ENCODE results near the gene USF1. TPM values are rescaled to one million over a fixed set of nuclear protein-coding genes. Genes with fewer than 3 reads are reported as not detected.
"Not testable (repeated sequence)": the region's sequence is repeated elsewhere in the genome, so short reads cannot be mapped to it uniquely, and the experiment has no call there.

Gene USF1
- total RNA-seq, 5 donors from 2014 or later (not counting 1 experiment from before 2014, with no cell fraction given): 65.4 to 96.1 (median 92.2) TPM

GRCh38 chr1:161017181-161017580, 28.6 kb downstream of the USF1 start:
- peaks cover 23 to 42% of the 10 kb centered on the region in 2 experiments for H3K4me1 ChIP-seq (ENCODE audit: control insufficient read depth in 1 of 2, extremely low read depth in 1 of 2, insufficient read depth in 2 of 2, low read length in 2 of 2)
- H3K27ac ChIP-seq (ENCODE audit: low read length); ATAC-seq (replicated peaks in 1 of 4); H3K9me3 ChIP-seq; H3K4me3 ChIP-seq (ENCODE audit: control insufficient read depth in 1 of 2, extremely low read depth in 1 of 2, low read length in 1 of 2); POLR2A ChIA-PET; H3K36me3 ChIP-seq (ENCODE audit: control insufficient read depth in 2 of 2, extremely low read depth in 1 of 2, insufficient read depth in 1 of 2, low read length in 1 of 2); H3K9me3 Mint-ChIP-seq; DNase-seq; H3K27me3 ChIP-seq (replicated peaks in 1 of 2; ENCODE audit: control insufficient read depth in 2 of 2, extremely low read depth in 1 of 2, insufficient read depth in 2 of 2, low read length in 1 of 2); H3K36me3 Mint-ChIP-seq; H3K4me3 Mint-ChIP-seq; CTCF ChIA-PET; H3K27me3 Mint-ChIP-seq: not testable (repeated sequence)
- 93% methylated on average over 3 of the region's 7 CpGs for WGBS (ENCODE audit: insufficient coverage)
- peaks cover 44 to 60% (median 57%) of the 10 kb centered on the region in 3 donors for H3K4me1 Mint-ChIP-seq
- peak overlapping the region; percentile 53 to 77 for H3K27ac Mint-ChIP-seq

DNA sequence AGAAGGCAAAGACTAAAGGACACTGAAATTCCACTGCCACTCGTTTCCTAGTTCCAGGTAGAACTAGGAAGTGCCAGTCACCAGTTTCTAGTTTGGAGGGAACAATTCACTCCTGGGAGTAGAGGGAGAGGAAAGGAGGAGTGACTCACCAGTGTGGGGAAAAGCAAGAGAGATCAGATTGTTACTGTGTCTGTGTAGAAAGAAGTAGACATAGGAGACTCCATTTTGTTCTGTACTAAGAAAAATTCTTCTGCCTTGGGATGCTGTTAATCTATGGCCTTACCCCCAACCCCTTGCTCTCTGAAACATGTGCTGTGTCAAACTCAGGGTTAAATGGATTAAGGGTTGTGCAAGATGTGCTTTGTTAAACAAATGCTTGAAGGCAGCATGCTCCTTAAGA, 29.1 kb downstream of the USF1 start:
- peaks cover 28 to 44% of the 10 kb centered on the region in 2 experiments for H3K4me1 ChIP-seq (ENCODE audit: control insufficient read depth in 1 of 2, extremely low read depth in 1 of 2, insufficient read depth in 2 of 2, low read length in 2 of 2)
- CTCF ChIA-PET; H3K4me3 ChIP-seq (ENCODE audit: control insufficient read depth in 1 of 2, extremely low read depth in 1 of 2, low read length in 1 of 2); H3K4me3 Mint-ChIP-seq; H3K36me3 ChIP-seq (ENCODE audit: control insufficient read depth in 2 of 2, extremely low read depth in 1 of 2, insufficient read depth in 1 of 2, low read length in 1 of 2); ATAC-seq (replicated peaks in 1 of 4); H3K27me3 Mint-ChIP-seq; H3K27ac ChIP-seq (ENCODE audit: low read length); H3K9me3 Mint-ChIP-seq; DNase-seq; H3K36me3 Mint-ChIP-seq; H3K9me3 ChIP-seq; POLR2A ChIA-PET; H3K27me3 ChIP-seq (replicated peaks in 1 of 2; ENCODE audit: control insufficient read depth in 2 of 2, extremely low read depth in 1 of 2, insufficient read depth in 2 of 2, low read length in 1 of 2): not testable (repeated sequence)
- WGBS (ENCODE audit: insufficient coverage): no CpG with 5 or more reads among the region's 1 CpG
- Mint-ChIP-seq H3K27ac (peak overlapping the region; percentile 33 to 88), H3K4me1 (peaks cover 48 to 59% (median 59%) of the 10 kb centered on the region in 3 donors)

GRCh38 chr1:161013488-161014230, 32.1 kb downstream of the USF1 start:
- ATAC-seq (replicated peaks in 1 of 4): peak; percentile 81 to 92 (median 86)
- H3K27ac ChIP-seq (ENCODE audit: low read length): peak overlapping the region; percentile 89
- Mint-ChIP-seq H3K4me1 (peaks cover 21 to 44% (median 41%) of the 10 kb centered on the region in 3 donors), H3K9me3 (no peaks in the 10 kb centered on the region), H3K27ac (peak overlapping the region; percentile 97 to 99), H3K36me3 (no peaks in the 10 kb centered on the region), H3K4me3 (peak overlapping the region; percentile 71 to 78 (median 78)), H3K27me3 (no peaks in the 10 kb centered on the region)
- peak; percentile 41 to 76 (median 58) for DNase-seq
- WGBS (ENCODE audit: insufficient coverage): 3% methylated on average over 14 of the region's 15 CpGs
- H3K9me3 ChIP-seq: no peaks in the 10 kb centered on the region
- H3K27me3 ChIP-seq (replicated peaks in 1 of 2; ENCODE audit: control insufficient read depth in 2 of 2, extremely low read depth in 1 of 2, insufficient read depth in 2 of 2, low read length in 1 of 2): no peaks in the 10 kb centered on the region
- no peaks in the 10 kb centered on the region for H3K36me3 ChIP-seq (ENCODE audit: control insufficient read depth in 2 of 2, extremely low read depth in 1 of 2, insufficient read depth in 1 of 2, low read length in 1 of 2)
- POLR2A ChIA-PET: interaction anchor here in 1 of 2 donors (0.6 kb wide), 1 partner anchor 54 kb away, joined by 3 read pairs; no protein-coding TSS in a partner anchor
- CTCF ChIA-PET: interaction anchor here in 1 of 2 donors (0.8 to 1.4 kb wide), 3 partner anchors 7 to 16 kb away, joined by 3 to 5 read pairs (median 3); partner anchors contain the start of gene F11R
- peaks cover 20 to 27% of the 10 kb centered on the region in 2 experiments for H3K4me1 ChIP-seq (ENCODE audit: control insufficient read depth in 1 of 2, extremely low read depth in 1 of 2, insufficient read depth in 2 of 2, low read length in 2 of 2)
- peak overlapping the region; percentile 25 to 35 for H3K4me3 ChIP-seq (ENCODE audit: control insufficient read depth in 1 of 2, extremely low read depth in 1 of 2, low read length in 1 of 2)

DNA sequence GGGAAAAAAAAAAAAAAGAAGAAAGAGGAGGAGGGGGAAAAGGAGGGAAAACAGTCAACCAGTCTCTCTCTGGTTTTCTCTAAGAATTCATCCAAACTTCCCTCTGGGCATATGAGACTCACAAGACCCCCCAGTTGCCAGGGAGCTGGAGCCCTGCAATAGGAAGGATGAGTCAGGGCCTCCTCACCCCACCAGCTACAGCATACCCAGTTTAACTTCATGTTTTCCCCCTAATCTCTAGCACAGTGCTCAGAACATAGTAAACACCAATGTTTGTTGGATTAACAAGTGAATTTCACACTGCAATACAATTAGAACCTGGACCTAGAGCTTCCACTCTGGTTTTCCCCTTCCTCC, 32.7 kb downstream of the USF1 start:
- ATAC-seq (replicated peaks in 1 of 4): peak; percentile 2 to 36 (median 21)
- CTCF ChIA-PET: interaction anchor here (0.6 to 1.4 kb wide), 4 partner anchors 8 to 16 kb away, joined by 3 to 5 read pairs (median 4); partner anchors contain the start of gene F11R (in 1 of the 2)
- Mint-ChIP-seq H3K36me3 (no peaks in the 10 kb centered on the region), H3K4me1 (peaks cover 21 to 40% (median 37%) of the 10 kb centered on the region in 3 donors), H3K4me3 (peak overlapping the region; percentile 71 to 78 (median 78)), H3K9me3 (no peaks in the 10 kb centered on the region), H3K27ac (peak overlapping the region; percentile 97 to 99), H3K27me3 (no peaks in the 10 kb centered on the region)
- Histone ChIP-seq H3K4me3 (ENCODE audit: control insufficient read depth in 1 of 2, extremely low read depth in 1 of 2, low read length in 1 of 2) (peak overlapping the region; percentile 25 to 35), H3K9me3 (no peaks in the 10 kb centered on the region), H3K27me3 (replicated peaks in 1 of 2; ENCODE audit: control insufficient read depth in 2 of 2, extremely low read depth in 1 of 2, insufficient read depth in 2 of 2, low read length in 1 of 2) (no peaks in the 10 kb centered on the region), H3K4me1 (ENCODE audit: control insufficient read depth in 1 of 2, extremely low read depth in 1 of 2, insufficient read depth in 2 of 2, low read length in 2 of 2) (peaks cover 20 to 27% of the 10 kb centered on the region in 2 experiments), H3K27ac (ENCODE audit: low read length) (peak overlapping the region; percentile 89), H3K36me3 (ENCODE audit: control insufficient read depth in 2 of 2, extremely low read depth in 1 of 2, insufficient read depth in 1 of 2, low read length in 1 of 2) (no peaks in the 10 kb centered on the region)
- POLR2A ChIA-PET: interaction anchor here in 1 of 2 donors (0.6 kb wide), 1 partner anchor 55 kb away, joined by 3 read pairs; no protein-coding TSS in a partner anchor
- no peak for DNase-seq

GRCh38 chr1:161012420-161012819, 33.4 kb downstream of the USF1 start:
- peaks cover 20 to 27% of the 10 kb centered on the region in 2 experiments for H3K4me1 ChIP-seq (ENCODE audit: control insufficient read depth in 1 of 2, extremely low read depth in 1 of 2, insufficient read depth in 2 of 2, low read length in 2 of 2)
- no CpG with 5 or more reads among the region's 3 CpGs for WGBS (ENCODE audit: insufficient coverage)
- DNase-seq: no peak
- H3K27ac Mint-ChIP-seq: peak overlapping the region; percentile 91 to 99
- H3K4me1 Mint-ChIP-seq: peaks cover 21 to 37% (median 31%) of the 10 kb centered on the region in 3 donors
- no peaks in the 10 kb centered on the region for H3K27me3 ChIP-seq (replicated peaks in 1 of 2; ENCODE audit: control insufficient read depth in 2 of 2, extremely low read depth in 1 of 2, insufficient read depth in 2 of 2, low read length in 1 of 2)
- POLR2A ChIA-PET: interaction anchor here in 1 of 2 donors (0.5 kb wide), 1 partner anchor 9 kb away, joined by 6 read pairs; the partner anchor contains the start of gene F11R
- no peaks in the 10 kb centered on the region for H3K36me3 ChIP-seq (ENCODE audit: control insufficient read depth in 2 of 2, extremely low read depth in 1 of 2, insufficient read depth in 1 of 2, low read length in 1 of 2)
- no peaks in the 10 kb centered on the region for H3K9me3 ChIP-seq
- CTCF ChIA-PET: interaction anchor here (0.6 to 1.4 kb wide), 2 partner anchors 9 to 14 kb away, joined by 3 to 5 read pairs; partner anchors contain the start of gene F11R (in 1 of the 2)
- H3K27ac ChIP-seq (ENCODE audit: low read length): peak overlapping the region; percentile 89
- H3K36me3 Mint-ChIP-seq: no peaks in the 10 kb centered on the region
- peak overlapping the region in 1 of 3 donors; percentile 29 for H3K4me3 Mint-ChIP-seq
- no peak for ATAC-seq (replicated peaks in 1 of 4)
- no peak overlapping the region for H3K4me3 ChIP-seq (ENCODE audit: control insufficient read depth in 1 of 2, extremely low read depth in 1 of 2, low read length in 1 of 2)
- no peaks in the 10 kb centered on the region for H3K27me3 Mint-ChIP-seq
- no peaks in the 10 kb centered on the region for H3K9me3 Mint-ChIP-seq

DNA sequence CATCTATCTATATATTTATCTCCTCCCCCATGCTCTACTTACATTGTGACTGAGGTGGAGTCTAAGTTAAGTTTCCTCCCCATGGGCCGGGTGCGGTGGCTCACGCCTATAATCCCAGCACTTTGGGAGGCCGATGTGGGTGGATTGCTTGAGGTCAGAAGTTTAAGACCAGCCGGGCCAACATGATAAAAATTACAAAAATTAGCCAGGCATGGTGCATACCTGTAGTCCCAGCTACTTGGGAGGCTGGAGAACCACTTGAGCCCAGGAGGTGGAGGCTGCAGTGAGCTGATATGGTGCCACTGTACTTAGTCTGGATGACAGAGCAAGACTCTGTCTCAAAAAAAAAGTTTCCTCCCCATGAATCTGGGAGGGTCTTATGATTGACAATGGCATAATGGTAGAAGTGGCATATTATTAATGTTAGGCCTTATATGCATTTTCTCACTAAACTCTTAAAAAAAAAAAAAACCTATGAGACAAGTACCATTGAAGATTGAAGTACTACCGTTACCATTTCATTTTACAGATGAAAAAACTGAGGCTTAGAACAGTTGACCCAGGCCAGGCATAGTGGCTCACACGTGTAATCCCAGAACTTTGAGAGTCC, 36.1 kb downstream of the USF1 start:
- Histone ChIP-seq H3K27me3 (replicated peaks in 1 of 2; ENCODE audit: control insufficient read depth in 2 of 2, extremely low read depth in 1 of 2, insufficient read depth in 2 of 2, low read length in 1 of 2) (no peaks in the 10 kb centered on the region), H3K4me1 (ENCODE audit: control insufficient read depth in 1 of 2, extremely low read depth in 1 of 2, insufficient read depth in 2 of 2, low read length in 2 of 2) (peaks cover 20 to 27% of the 10 kb centered on the region in 2 experiments), H3K9me3 (no peaks in the 10 kb centered on the region), H3K4me3 (ENCODE audit: control insufficient read depth in 1 of 2, extremely low read depth in 1 of 2, low read length in 1 of 2) (no peak overlapping the region), H3K36me3 (ENCODE audit: control insufficient read depth in 2 of 2, extremely low read depth in 1 of 2, insufficient read depth in 1 of 2, low read length in 1 of 2) (no peaks in the 10 kb centered on the region), H3K27ac (ENCODE audit: low read length) (no peak overlapping the region)
- 100% methylated on average over 2 of the region's 7 CpGs for WGBS (ENCODE audit: insufficient coverage)
- Mint-ChIP-seq H3K27me3 (no peaks in the 10 kb centered on the region), H3K27ac (peak overlapping the region; percentile 27 to 34), H3K9me3 (no peaks in the 10 kb centered on the region), H3K4me3 (no peak overlapping the region), H3K36me3 (no peaks in the 10 kb centered on the region), H3K4me1 (peaks cover 21 to 33% (median 29%) of the 10 kb centered on the region in 3 donors)
- CTCF ChIA-PET: interaction anchor here in 1 of 2 donors (0.8 kb wide), 1 partner anchor 12 kb away, joined by 3 read pairs; no protein-coding TSS in a partner anchor
- DNase-seq: no peak
- POLR2A ChIA-PET: no interaction called here
- ATAC-seq (replicated peaks in 1 of 4): no peak
